PC-3 (cell line): ENCODE results near the gene KCTD10. TPM values are rescaled to one million over a fixed set of nuclear protein-coding genes. Genes with fewer than 3 reads are reported as not detected.
A peak's percentile ranks its signal among the peaks of the same experiment; 100 is the strongest.

ENCODE experiments used
- ATAC-seq: fragments of 200-7000 bp; cut with Tn5 transposase; 2 replicates; pipeline ENCODE4 v1.9.1; 2020; ENCODE audit warnings: mild to moderate bottlenecking, moderate library complexity
- BruUV-seq: library from RNA; stranded (reverse); fragments of 400-500 nt; replicated peaks from 2 replicates; lab custom pipeline; 2021; lab: Mats Ljungman, UMichigan
- CTCF ChIA-PET: fragments of 300-600 bp; sonication (Branson Sonifier 250); formaldehyde crosslinking; loops from one replicate; lab custom pipeline; 2022; ENCODE audit warnings: antibody characterized with exemption; lab: Charles Lee
- POLR2A ChIA-PET: fragments of 300-600 bp; sonication (Branson Sonifier 250); formaldehyde crosslinking; loops from one replicate; lab custom pipeline; 2022; ENCODE audit warnings: antibody characterized with exemption; ENCODE audit not compliant: unreplicated experiment; lab: Charles Lee
- DNase-seq: peaks from one replicate; pipeline ENCODE4 v3.0.0-alpha.2; 2015
- H2AFZ ChIP-seq: fragments of 300-600 bp; sonication (generic); 2 replicates; pipeline ENCODE4 v1.6.0; 2016; ENCODE audit warnings: antibody characterized with exemption, low read length
- H3F3A ChIP-seq: fragments of 300-600 bp; sonication (generic); one replicate; pipeline ENCODE4 v1.6.0; 2017; ENCODE audit warnings: antibody characterized with exemption, low read length, control low read depth, mild to moderate bottlenecking; ENCODE audit not compliant: unreplicated experiment
- H3K27ac ChIP-seq: fragments of 300-600 bp; sonication (generic); 2 replicates; pipeline ENCODE4 v1.5.1; 2016; ENCODE audit warnings: mild to moderate bottlenecking, low read length
- H3K27me3 ChIP-seq: fragments of 300-600 bp; sonication (generic); 2 replicates; pipeline ENCODE4 v1.6.1; 2016; ENCODE audit warnings: low read length, mixed read lengths
- H3K36me3 ChIP-seq: fragments of 300-600 bp; sonication (generic); 2 replicates; pipeline ENCODE4 v1.6.1; 2016; ENCODE audit warnings: low read depth, mixed run types, low read length, mixed read lengths
- H3K4me1 ChIP-seq: fragments of 300-600 bp; sonication (generic); 2 replicates; pipeline ENCODE4 v1.5.1; 2016; ENCODE audit warnings: low read length; ENCODE audit not compliant: insufficient read depth
- H3K4me2 ChIP-seq: fragments of 300-600 bp; sonication (generic); 2 replicates; pipeline ENCODE4 v1.6.0; 2016; ENCODE audit warnings: low read length
- H3K4me3 ChIP-seq: fragments of 300-600 bp; sonication (generic); 2 replicates; pipeline ENCODE4 v1.5.1; 2016; ENCODE audit warnings: mild to moderate bottlenecking, low read length, mixed read lengths
- H3K79me2 ChIP-seq: fragments of 300-600 bp; sonication (generic); 2 replicates; pipeline ENCODE4 v1.6.1; 2017; ENCODE audit warnings: low read length, mixed read lengths
- H3K9ac ChIP-seq: fragments of 300-600 bp; sonication (generic); 2 replicates; pipeline ENCODE4 v1.6.0; 2016; ENCODE audit warnings: mild to moderate bottlenecking, low read length
- H3K9me2 ChIP-seq: fragments of 300-600 bp; sonication (generic); replicated peaks from 2 replicates; pipeline ENCODE4 v1.6.1; 2016; ENCODE audit warnings: mixed run types, low read length, mixed read lengths
- H3K9me3 ChIP-seq: fragments of 300-600 bp; sonication (generic); 2 replicates; pipeline ENCODE4 v1.6.1; 2016; ENCODE audit warnings: low read length, mixed read lengths
- H4K20me1 ChIP-seq: fragments of 300-600 bp; sonication (generic); 2 replicates; pipeline ENCODE4 v1.6.1; 2016; ENCODE audit warnings: low read length, mixed read lengths
- EZH2 ChIP-seq: fragments of 300-600 bp; sonication (generic); IDR thresholded peaks from one replicate; pipeline ENCODE4 v1.6.1; 2017; ENCODE audit warnings: antibody characterized with exemption, mild to moderate bottlenecking, low read length; ENCODE audit not compliant: unreplicated experiment
- EZH2phosphoT487 ChIP-seq: fragments of 300-600 bp; sonication (generic); IDR thresholded peaks from 2 replicates; pipeline ENCODE4 v1.6.1; 2018; ENCODE audit warnings: mild to moderate bottlenecking, antibody characterized with exemption, low read length, borderline replicate concordance
- intact Hi-C: fragments of 100-400 bp; cut with micrococcal nuclease; formaldehyde crosslinking; loops from 2 replicates; pipeline ENCODE4 v1.9.0; 2023
- total RNA-seq: library from RNA; depleted of rRNA; stranded (reverse); fragments of >200 nt; gene quantifications from 2 replicates; pipeline ENCODE4 v1.2.3, GENCODE V29; 2014
- TF ChIP-seq, protein P1 (sequence below): fragments of 300-600 bp; sonication (generic); conservative IDR thresholded peaks from 2 replicates; pipeline ENCODE4 v1.5.1; 2017; ENCODE audit warnings: antibody characterized with exemption, low read depth, mild to moderate bottlenecking, low read length

Gene KCTD10
- total RNA-seq, 1 experiment from 2014 or later: 42.3 TPM

GRCh38 chr12:109513051-109513450, 36.0 kb upstream of the KCTD10 start:
- H3K27ac ChIP-seq: no peak overlapping the region
- H3K9me2 ChIP-seq: no peaks in the 10 kb centered on the region
- H3K4me1 ChIP-seq: no peaks in the 10 kb centered on the region
- H3K79me2 ChIP-seq: no peaks in the 10 kb centered on the region
- intact Hi-C loops: no loop called here
- no peaks in the 10 kb centered on the region for H3F3A ChIP-seq
- TF ChIP-seq EZH2 (no peak), EZH2phosphoT487 (no peak)
- TF ChIP-seq, protein P1, sequence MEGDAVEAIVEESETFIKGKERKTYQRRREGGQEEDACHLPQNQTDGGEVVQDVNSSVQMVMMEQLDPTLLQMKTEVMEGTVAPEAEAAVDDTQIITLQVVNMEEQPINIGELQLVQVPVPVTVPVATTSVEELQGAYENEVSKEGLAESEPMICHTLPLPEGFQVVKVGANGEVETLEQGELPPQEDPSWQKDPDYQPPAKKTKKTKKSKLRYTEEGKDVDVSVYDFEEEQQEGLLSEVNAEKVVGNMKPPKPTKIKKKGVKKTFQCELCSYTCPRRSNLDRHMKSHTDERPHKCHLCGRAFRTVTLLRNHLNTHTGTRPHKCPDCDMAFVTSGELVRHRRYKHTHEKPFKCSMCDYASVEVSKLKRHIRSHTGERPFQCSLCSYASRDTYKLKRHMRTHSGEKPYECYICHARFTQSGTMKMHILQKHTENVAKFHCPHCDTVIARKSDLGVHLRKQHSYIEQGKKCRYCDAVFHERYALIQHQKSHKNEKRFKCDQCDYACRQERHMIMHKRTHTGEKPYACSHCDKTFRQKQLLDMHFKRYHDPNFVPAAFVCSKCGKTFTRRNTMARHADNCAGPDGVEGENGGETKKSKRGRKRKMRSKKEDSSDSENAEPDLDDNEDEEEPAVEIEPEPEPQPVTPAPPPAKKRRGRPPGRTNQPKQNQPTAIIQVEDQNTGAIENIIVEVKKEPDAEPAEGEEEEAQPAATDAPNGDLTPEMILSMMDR: no peak
- H3K4me3 ChIP-seq: no peak overlapping the region
- no TSS peak for BruUV-seq
- ChIA-PET CTCF (no interaction called here), POLR2A (no interaction called here)
- no peaks in the 10 kb centered on the region for H4K20me1 ChIP-seq
- no peak overlapping the region for H2AFZ ChIP-seq
- no peaks in the 10 kb centered on the region for H3K27me3 ChIP-seq
- peaks cover 40% of the 10 kb centered on the region for H3K36me3 ChIP-seq
- H3K4me2 ChIP-seq: no peak overlapping the region
- ATAC-seq (0 out of 2 replicates have a peak, but pooled peaks have one; percentile 31), DNase-seq (no peak)
- no peaks in the 10 kb centered on the region for H3K9me3 ChIP-seq
- no peak overlapping the region for H3K9ac ChIP-seq

- BruUV-seq: no TSS peak
- H3K36me3 ChIP-seq: peaks cover 38% of the 10 kb centered on the region
- POLR2A ChIA-PET: no interaction called here
Measured at GRCh38 chr12:109512608-109513007, 35.5 kb upstream of the KCTD10 start.

DNA sequence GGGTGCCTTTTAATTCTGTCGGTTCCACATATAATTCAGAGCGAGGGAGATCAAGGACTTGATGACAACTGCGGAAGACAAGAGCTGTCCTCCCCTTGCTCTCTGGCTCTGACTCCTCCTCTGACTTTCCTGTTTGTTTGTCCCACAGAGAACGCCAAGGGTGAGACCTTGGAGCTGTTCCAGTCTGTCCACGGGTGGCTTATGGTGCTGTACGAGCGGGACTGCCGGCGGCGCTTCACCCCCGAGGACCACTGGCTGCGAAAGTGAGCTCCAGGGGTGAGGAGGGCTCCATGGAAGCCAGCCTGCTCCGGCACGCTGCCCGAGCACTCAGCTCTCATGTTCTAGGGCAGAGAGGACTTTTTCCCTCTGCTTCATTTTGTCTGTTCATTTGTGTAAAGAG, 33.1 kb upstream of the KCTD10 start:
- Histone ChIP-seq H3K79me2 (no peaks in the 10 kb centered on the region), H3K9me3 (no peaks in the 10 kb centered on the region), H3K9ac (no peak overlapping the region), H2AFZ (no peak overlapping the region), H3K4me3 (no peak overlapping the region), H4K20me1 (no peaks in the 10 kb centered on the region), H3K27ac (no peak overlapping the region), H3F3A (no peaks in the 10 kb centered on the region), H3K4me2 (no peak overlapping the region), H3K36me3 (peaks cover 34% of the 10 kb centered on the region; the same call in 1 of the 2 replicates), H3K4me1 (no peaks in the 10 kb centered on the region), H3K27me3 (no peaks in the 10 kb centered on the region), H3K9me2 (no peaks in the 10 kb centered on the region)
- BruUV-seq: no TSS peak
- ChIA-PET CTCF (no interaction called here), POLR2A (interaction anchor here (0.5 kb wide), 1 partner anchor 20 kb away, joined by 7 read pairs; no protein-coding TSS in a partner anchor)
- ATAC-seq: no peak
- no peak for DNase-seq
- TF ChIP-seq EZH2phosphoT487: no peak
- TF ChIP-seq, protein P1: no peak
- TF ChIP-seq EZH2: no peak
- intact Hi-C loops: no loop called here

More at GRCh38 chr12:109512608-109513007, 35.5 kb upstream of the KCTD10 start:
- Histone ChIP-seq H3K4me3 (no peak overlapping the region), H3K9me2 (no peaks in the 10 kb centered on the region), H3K27me3 (no peaks in the 10 kb centered on the region), H3K4me2 (no peak overlapping the region), H3K4me1 (no peaks in the 10 kb centered on the region), H3F3A (no peaks in the 10 kb centered on the region), H3K9ac (no peak overlapping the region), H3K79me2 (no peaks in the 10 kb centered on the region), H3K9me3 (no peaks in the 10 kb centered on the region), H2AFZ (no peak overlapping the region), H3K27ac (no peak overlapping the region), H4K20me1 (no peaks in the 10 kb centered on the region)
- CTCF ChIA-PET: no interaction called here
- DNase-seq (no peak), ATAC-seq (no peak)
- intact Hi-C loops: no loop called here
- no peak for TF ChIP-seq EZH2phosphoT487
- TF ChIP-seq, protein P1: no peak
- TF ChIP-seq EZH2: no peak
